Raji (cell line): ENCODE results near the gene C9orf43.
A peak's percentile ranks its signal among the peaks of the same experiment; 100 is the strongest.

Experiments used
- POLR2A ChIP-seq: IDR thresholded peaks from 2 replicates; pipeline ENCODE4 v1.6.1; 2011; ENCODE audit warnings: low read depth, low read length, control low read depth; ENCODE audit not compliant: insufficient read depth

Gene C9orf43

DNA sequence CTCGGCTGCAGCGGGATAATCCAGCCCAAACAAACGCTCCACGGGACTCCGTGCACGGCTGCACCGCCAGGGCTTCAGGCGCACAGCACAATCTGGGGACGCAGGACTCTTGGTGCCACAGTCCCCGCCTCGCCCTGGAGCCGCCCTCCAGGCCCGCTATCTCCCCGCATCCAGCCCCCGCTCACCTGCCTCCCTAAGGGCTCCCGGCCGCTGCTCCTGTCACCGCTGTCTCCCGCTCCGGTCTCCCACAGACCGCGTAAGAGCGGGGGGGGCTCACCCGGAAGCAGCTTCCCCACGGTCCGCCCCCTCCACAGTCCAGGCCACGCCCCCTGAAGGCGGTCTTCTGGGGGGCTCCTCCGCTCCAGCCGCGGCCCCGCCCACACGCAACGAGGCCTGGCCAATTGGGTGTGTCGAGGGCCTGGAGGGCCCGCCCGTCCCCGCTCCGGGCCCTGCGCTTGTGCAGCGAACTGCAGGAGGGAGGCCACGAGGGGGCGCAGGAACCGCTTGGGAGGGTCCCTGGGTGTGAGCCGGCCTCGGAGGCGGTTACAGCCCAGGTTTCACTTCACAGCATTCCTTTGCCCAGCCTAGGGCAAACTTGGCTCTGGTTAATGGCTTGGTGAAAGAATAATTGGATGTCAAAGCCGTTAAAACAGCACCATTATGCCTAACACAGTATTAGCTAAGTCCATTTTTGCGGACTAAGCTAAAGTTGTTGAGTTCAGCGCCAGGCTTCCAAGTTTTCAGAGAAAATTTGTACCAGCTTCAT lies 9.3 kb upstream of the C9orf43 start, which contains the start of gene ALAD:
TSS of gene ALAD (minus strand) at position 258 of the 766 bp plus-strand sequence. CDS start 7,725 bp downstream, outside the sequence.
- peak; percentile 74 for TF ChIP-seq POLR2A

DNA sequence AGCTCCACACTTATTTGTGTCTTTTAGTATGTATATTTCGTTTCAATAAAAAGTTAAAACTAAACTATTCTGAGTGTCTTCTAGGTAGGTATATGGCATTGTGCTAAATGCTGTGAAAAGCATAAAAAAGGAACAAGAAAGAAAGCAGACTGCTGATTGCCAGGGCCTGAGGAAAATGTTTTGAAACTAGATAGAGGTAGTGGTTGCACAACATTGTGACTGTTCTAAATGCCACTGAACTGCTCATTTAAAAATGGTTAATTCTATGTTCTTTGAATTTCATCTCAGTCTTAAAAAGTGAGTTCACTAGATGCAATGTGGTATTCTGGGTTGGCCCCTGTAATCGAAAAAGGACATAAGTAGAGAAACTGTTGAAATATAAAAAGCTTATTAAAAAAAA lies 6.9 kb upstream of the C9orf43 start:
- no peak for TF ChIP-seq POLR2A

DNA sequence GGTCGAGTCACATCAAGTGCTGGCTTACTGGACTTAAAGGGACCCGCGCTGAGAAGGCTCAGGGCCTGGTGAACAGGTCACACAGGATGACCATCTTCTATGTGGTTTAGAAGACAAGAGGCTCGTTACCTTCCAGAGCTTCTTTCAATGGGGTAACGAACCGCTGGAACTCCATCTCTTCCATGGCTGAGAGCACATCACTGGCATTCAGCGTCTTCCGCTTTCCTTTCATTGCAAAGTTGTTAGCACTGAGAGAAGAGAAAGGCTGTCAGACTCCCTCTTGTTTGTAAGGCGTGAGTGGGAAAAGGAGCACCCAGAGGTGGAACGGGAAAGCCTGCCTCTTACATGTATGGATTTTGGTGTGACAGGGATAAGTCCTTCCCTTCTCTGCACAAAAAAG lies 1.1 kb upstream of the C9orf43 start:
- TF ChIP-seq POLR2A, result no peak

DNA sequence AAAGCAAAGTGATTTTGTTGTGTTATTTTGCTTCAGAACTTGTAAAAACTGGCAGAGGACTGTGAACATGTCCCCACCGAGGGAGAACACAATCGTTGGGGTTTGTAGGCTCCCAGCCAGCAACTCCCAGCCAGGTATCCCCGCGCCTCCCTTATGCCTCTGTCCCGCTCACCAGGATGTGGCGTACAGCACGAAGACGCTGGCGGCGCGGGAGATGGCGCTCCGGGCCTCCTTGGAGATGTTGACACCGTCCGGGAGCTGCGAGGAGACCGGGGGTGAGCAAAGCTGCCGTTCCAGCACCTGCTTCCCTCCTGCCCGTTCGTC lies 702 bp upstream of the C9orf43 start:
- TF ChIP-seq POLR2A, result no peak

DNA sequence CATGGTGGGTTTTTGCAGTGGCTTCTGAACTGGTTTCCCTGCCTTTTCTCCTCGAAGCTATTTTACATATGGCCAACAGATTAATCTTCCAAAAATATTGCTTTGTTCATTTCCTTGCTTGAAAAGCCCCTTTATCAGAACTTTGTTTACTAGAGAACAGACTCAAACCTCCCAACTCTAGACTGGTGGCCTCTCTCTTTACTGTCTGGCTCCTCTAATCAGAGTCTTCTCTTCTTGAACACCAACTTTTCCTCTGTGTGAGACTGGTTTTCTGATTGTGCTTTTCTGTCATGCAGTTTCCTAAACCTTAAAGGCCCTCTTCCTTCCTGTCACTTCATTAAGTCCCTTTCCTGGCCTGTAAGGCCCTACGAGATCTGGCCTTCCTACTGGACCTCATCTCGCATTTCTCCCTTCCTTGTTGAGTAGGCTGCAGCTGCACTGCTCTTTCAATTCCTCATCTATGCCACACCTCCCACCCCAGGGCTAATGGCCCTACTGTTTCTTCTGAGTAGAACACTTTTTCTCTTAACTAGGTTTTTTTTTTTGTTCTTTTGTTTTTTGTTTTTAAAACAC lies 5.7 kb downstream of the C9orf43 start:
- 0 out of 2 replicates have a peak, but pooled peaks have one; percentile 14 for TF ChIP-seq POLR2A

DNA sequence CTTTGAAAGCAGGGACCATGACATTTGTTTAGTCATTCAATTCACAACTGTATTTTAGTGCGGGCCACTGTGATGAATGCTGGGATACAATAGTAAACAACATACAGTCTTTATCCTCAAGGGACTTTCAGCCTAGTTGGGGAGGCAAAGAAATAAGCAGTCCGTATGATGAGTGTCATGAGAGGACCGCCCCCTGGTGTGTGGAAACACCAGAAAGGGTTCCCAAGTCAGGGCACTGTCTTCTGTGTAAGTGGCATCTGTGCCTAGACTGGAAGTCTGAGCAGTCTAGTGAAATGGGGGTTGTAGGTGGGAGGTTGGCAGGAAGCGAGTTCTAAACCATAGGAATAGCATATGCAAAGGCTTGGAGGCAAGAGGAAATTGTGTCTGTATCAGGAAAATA lies 6.8 kb downstream of the C9orf43 start:
- no peak for TF ChIP-seq POLR2A

DNA sequence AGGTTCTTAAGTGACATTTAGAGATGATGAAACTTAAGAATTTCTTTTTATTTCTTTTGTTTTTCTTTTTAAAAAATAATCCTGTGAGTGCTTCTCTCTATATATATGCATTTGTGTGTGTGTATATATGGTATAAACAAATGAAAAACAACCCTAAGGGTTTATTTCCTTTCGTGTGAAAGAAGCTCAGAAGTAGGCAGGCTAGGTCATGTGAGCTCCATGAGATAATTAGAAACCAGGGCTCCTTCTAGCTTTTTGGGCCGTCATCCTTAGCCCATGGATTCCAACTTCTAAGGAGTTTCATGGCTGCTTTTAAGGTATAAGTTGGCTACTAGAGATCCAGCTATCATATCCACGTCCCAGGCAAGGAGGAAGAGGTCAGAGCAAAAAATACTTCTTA lies 11.2 kb downstream of the C9orf43 start:
- no peak for TF ChIP-seq POLR2A

DNA sequence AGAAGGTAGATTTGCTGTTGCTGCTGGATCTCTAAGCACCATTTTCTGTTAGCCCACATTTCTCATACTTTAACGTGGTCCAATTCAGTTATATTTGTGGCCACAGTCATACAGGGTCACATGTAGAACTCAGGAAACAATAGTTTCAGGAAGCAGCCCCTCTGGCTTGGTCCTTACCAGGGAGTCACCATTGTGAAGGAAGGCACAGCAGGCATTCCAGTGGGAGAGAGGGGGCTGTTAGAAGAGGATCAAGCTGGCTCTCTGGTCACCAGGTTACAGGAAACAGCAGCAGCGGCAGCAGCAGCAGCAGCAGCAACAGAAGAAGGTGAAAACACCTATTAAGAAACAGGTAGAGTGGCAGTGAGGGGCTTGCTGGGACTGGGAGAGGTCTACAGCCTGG lies 14.5 kb downstream of the C9orf43 start:
- no peak for TF ChIP-seq POLR2A

DNA sequence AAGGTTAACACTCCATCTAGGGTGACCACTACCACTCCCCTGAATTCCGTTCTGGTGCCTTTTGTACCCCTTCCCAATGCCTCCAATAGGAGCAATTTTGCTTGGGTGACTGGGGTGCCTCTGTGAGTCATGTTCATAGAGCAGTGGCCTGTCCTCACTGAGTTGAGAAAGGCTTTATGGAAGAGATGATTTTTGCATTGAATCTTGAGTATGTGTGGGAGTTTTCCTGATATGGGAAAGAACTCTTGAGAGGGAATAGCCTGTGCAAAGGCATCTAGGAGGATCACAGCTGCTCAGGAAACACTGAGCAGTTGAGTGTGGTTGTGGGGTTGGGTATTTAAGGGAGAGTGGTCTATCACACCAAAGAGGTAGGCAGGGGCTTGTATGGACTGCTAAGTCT lies 16.2 kb downstream of the C9orf43 start:
- TF ChIP-seq POLR2A, result no peak

DNA sequence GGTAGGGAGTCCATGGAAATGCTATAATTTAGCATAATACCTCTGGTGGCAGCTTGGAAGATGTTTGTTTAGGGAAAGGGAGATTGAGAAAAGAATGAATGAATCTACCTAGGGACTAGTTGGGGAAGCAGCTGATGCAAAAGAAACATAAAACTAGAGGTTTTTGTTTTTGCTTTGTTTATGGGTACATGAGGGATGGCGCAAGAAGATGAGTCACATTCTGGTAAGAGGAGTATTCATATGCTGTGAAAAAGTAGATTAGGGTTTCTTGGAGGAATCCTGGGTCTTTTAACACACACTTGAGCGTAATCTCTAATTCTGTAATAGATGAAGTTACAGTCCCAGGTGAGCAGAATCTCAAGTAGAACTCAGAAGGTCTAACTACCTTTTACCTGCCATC lies 17.1 kb downstream of the C9orf43 start:
- TF ChIP-seq POLR2A, result no peak

DNA sequence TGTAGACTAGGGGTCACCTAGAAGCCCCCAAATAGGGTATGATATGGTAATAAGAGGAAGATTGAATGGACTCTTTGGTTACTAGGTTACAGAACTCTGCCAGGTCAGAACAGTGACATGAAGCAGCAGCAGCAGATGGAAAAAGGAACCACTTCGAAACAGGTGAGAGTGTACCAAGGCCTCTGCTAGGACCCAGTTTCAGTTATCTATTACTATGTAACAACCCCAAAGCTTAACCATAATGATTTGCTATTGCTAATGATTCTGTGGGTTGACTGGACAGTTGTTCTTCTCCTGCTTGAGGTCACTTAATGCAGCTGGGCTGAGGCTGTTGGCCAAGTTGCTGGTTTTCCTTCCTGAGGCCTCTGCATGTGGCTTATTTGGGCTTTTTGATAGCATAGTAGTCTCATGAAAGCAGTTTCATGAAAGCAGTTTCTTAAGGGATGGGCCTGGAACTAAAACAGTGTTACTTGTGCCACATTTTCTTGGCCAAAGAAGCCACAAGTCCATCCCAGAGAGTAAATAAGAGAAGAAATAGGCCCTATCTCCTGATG lies 17.6 kb downstream of the C9orf43 start:
- TF ChIP-seq POLR2A, result no peak

DNA sequence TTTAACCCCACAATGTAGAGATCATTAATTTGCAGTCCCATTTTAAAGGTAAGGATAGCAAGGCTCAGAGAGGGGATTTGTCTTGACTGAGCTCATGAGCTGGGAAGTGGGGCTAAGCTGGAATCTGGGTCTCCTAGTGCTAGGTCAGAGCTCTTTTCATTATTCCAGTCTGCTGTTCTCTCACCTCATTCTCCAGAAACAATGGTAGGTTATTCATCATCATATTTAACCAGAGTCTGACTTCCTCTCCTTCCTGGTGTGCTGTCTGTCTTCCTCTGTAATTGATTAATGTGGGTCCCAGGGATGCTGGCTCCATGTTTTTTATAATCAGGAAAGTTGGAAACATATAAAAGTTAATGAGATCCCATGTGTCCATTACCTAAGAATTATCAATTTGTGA lies 20.6 kb downstream of the C9orf43 start:
- no peak for TF ChIP-seq POLR2A

DNA sequence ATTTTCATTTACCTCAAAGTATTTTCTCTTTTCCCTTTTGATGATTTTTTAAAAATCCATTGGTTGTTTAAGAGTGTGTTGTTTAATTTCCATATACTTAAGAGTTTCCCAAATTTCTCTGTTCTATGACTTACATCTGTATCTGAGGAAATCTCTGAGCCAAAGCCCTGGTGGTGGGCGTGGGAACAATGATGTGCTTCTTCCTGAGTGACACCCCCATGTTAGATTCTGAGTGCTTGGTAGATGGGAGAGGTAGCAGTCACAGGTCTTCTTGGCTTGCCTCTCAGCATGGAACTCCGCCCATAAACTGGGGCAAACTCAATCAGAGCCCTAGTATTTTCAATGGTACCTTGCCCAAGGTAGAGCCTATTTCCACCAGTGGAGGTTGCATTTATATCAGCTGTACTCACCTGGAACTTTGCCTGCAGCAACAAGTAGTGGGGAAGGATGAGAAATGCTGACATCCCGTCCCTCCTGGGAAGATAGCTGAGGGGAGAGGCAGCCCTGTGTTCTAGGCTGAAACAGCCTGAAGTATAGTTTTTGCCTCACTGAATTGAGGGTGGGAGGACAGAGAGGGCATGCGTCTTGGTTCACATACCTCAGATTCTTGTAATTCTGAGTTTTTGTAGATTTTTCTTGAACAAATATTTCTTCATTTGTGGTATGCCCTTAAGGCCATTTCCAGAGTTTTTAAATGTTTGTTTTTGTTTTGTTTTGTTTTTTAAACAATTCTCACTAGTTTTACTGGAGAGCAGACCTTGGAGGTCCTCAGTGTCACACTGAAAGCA lies 26.4 kb downstream of the C9orf43 start:
- TF ChIP-seq POLR2A, result no peak

DNA sequence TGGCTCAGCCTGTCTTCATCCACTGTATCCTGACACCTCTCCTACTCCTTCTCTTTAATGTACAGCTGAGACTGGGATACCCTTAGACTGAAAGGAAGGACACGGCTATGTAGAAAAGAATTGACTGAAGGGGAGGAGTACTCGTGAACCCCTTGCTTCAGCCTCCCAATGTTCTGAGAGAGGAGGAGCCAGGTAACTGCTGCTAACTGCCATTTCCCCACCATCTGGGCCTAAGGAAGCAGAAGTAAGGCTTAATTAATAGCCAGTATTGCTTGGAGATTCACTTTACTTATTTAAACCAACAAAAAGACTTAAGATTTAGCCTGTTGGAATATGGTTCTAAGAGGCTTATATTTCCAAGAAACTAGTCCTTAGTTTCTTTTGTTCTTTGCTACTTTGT lies 34.2 kb downstream of the C9orf43 start:
- TF ChIP-seq POLR2A, result no peak

DNA sequence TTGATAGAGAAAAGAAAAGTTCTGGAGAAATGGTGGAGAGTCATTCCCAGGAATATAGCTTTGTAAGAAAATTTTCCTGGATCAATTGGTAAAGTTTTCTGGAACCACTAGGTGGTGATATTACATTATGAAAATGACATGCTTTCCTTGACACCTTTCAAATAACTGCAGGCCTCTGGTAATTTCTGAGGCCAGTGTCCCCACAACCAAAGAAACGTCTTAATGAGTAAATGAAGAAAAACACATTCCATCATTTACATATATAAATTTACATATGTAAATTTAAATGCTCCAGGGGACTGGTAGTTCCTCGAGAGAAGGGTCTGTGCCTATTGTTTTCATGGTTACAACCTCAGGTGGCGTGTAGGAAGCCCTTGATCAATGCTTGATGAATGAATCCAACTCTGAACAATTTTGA lies 35.8 kb downstream of the C9orf43 start:
- TF ChIP-seq POLR2A, result no peak

DNA sequence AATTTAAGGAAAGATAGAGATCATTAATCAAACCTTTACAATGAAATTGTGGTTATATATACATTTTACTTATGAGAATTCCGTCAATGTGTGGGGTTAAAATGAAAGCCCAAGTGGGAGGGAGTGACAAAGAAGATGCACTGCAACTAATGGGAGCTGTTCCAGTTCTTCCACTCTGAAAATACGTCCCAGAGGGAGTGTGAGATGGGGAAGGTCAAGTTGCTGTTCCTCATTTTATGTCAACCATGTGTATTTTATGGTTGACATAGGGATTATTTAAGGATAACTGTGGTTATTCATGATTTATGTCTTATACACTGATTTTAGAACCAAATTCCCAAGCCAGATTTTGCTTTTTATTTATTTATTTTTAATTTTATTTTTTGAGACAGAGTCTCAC lies 38.8 kb downstream of the C9orf43 start:
- TF ChIP-seq POLR2A, result no peak
